ENCODE results near the gene ZBTB5. TPM values are rescaled to one million over a fixed set of nuclear protein-coding genes. Genes with fewer than 3 reads are reported as not detected.

ZBTB5 gene
- total RNA-seq, 1 donor from 2014 or later: 9.2 TPM

GRCh38 chr9:37392272-37392671 lies 73.0 kb downstream of the ZBTB5 start:
- DNase-seq (no peak), ATAC-seq (no peak)
- H3K36me3 ChIP-seq: no peaks in the 10 kb centered on the region
- H3K27ac ChIP-seq: no peak overlapping the region
- H3K4me1 ChIP-seq: no peaks in the 10 kb centered on the region
- no peaks in the 10 kb centered on the region for H3K27me3 ChIP-seq (ENCODE audit: low read depth)
- H3K4me3 ChIP-seq: no peak overlapping the region
- H3K9me3 ChIP-seq: no peaks in the 10 kb centered on the region
- intact Hi-C loops (cut with DNase I): no loop called here
- TF ChIP-seq, protein P1, sequence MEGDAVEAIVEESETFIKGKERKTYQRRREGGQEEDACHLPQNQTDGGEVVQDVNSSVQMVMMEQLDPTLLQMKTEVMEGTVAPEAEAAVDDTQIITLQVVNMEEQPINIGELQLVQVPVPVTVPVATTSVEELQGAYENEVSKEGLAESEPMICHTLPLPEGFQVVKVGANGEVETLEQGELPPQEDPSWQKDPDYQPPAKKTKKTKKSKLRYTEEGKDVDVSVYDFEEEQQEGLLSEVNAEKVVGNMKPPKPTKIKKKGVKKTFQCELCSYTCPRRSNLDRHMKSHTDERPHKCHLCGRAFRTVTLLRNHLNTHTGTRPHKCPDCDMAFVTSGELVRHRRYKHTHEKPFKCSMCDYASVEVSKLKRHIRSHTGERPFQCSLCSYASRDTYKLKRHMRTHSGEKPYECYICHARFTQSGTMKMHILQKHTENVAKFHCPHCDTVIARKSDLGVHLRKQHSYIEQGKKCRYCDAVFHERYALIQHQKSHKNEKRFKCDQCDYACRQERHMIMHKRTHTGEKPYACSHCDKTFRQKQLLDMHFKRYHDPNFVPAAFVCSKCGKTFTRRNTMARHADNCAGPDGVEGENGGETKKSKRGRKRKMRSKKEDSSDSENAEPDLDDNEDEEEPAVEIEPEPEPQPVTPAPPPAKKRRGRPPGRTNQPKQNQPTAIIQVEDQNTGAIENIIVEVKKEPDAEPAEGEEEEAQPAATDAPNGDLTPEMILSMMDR (IDR thresholded peaks at IDR 0.05): no peak

GRCh38 chr9:37390759-37391158 lies 74.5 kb downstream of the ZBTB5 start:
- no peaks in the 10 kb centered on the region for H3K36me3 ChIP-seq
- H3K27ac ChIP-seq: no peak overlapping the region
- intact Hi-C loops (cut with DNase I): no loop called here
- TF ChIP-seq, protein P1 (IDR thresholded peaks at IDR 0.05): peak; percentile 31
- no peaks in the 10 kb centered on the region for H3K27me3 ChIP-seq (ENCODE audit: low read depth)
- ATAC-seq (no peak), DNase-seq (no peak)
- H3K4me1 ChIP-seq: no peaks in the 10 kb centered on the region
- no peak overlapping the region for H3K4me3 ChIP-seq
- H3K9me3 ChIP-seq: no peaks in the 10 kb centered on the region

Other genes starting within 250 kb of the ZBTB5 start
- gene GRHPR, start 42.8 kb downstream of the ZBTB5 start, total RNA-seq: 64.8 TPM
- gene POLR1E, start 20.5 kb upstream of the ZBTB5 start, total RNA-seq: 17.3 TPM
- gene FBXO10, start 110.9 kb upstream of the ZBTB5 start, total RNA-seq: 10.2 TPM
- 59.5 TPM for gene TOMM5, start 127.1 kb upstream of the ZBTB5 start, total RNA-seq
- 0.06 TPM for gene FRMPD1, start 185.5 kb upstream of the ZBTB5 start, total RNA-seq